Skeletal muscle tissue (tissue), 4 donors: ENCODE data around the gene ZNF622. TPM values are rescaled to one million over a fixed set of nuclear protein-coding genes. Genes with fewer than 3 reads are reported as not detected.

Experiments used
- H3K27ac ChIP-seq: one replicate; pipeline ENCODE4 v1.7.0; 2013; ENCODE audit warnings: mild to moderate bottlenecking, low read depth, low read length, inconsistent platforms
- H3K27me3 ChIP-seq, 3 donors: one replicate each; pipeline ENCODE4 v1.7.0; 2013; ENCODE audit warnings: low read length in 3 of 3; ENCODE audit not compliant: control insufficient read depth in 3 of 3, insufficient read depth in 3 of 3
- H3K36me3 ChIP-seq, 3 donors: one replicate each; pipeline ENCODE4 v1.7.0; 2013; ENCODE audit warnings: low read length in 3 of 3; ENCODE audit not compliant: control insufficient read depth in 3 of 3, insufficient read depth in 3 of 3
- H3K4me1 ChIP-seq, 3 donors: one replicate each; pipeline ENCODE4 v1.7.0; 2013; ENCODE audit warnings: low read length in 3 of 3, mild to moderate bottlenecking in 3 of 3; ENCODE audit not compliant: control insufficient read depth in 3 of 3, insufficient read depth in 3 of 3
- H3K4me3 ChIP-seq, 3 donors: one replicate each; pipeline ENCODE4 v1.7.0; 2013; ENCODE audit warnings: low read length in 3 of 3
- H3K9ac ChIP-seq, 3 donors: one replicate each; pipeline ENCODE4 v1.7.0; 2013; ENCODE audit warnings: low read length in 3 of 3, mild to moderate bottlenecking in 3 of 3, moderate library complexity in 2 of 3, low read depth in 1 of 3
- H3K9me3 ChIP-seq, 3 donors: one replicate each; pipeline ENCODE4 v1.7.0; 2013; ENCODE audit warnings: low read length in 3 of 3; ENCODE audit not compliant: control insufficient read depth in 3 of 3
- total RNA-seq: library from RNA; depleted of rRNA; stranded (reverse); fragments of >200 nt; gene quantifications from one replicate; pipeline ENCODE4 v1.2.3, GENCODE V29; 2014
- donor health status: Osteomylitis.

ZNF622 gene
- total RNA-seq, 1 donor from 2014 or later, result 28.2 TPM

GRCh38 chr5:16413166-16413860, 52.3 kb downstream of the ZNF622 start:
- Histone ChIP-seq H3K27ac (no peak overlapping the region), H3K4me1 (no peaks in the 10 kb centered on the region), H3K27me3 (peaks cover 0 to 3% (median 0%) of the 10 kb centered on the region in 3 donors), H3K9me3 (peaks cover 0 to 2% (median 0%) of the 10 kb centered on the region in 3 donors), H3K4me3 (no peak overlapping the region), H3K36me3 (no peaks in the 10 kb centered on the region), H3K9ac (no peak overlapping the region)

- Histone ChIP-seq H3K36me3 (no peaks in the 10 kb centered on the region), H3K27me3 (peaks cover 0 to 3% (median 0%) of the 10 kb centered on the region in 3 donors), H3K4me1 (no peaks in the 10 kb centered on the region), H3K9ac (no peak overlapping the region), H3K9me3 (peaks cover 0 to 2% (median 0%) of the 10 kb centered on the region in 3 donors), H3K27ac (no peak overlapping the region), H3K4me3 (no peak overlapping the region)
These were observed 53.0 kb downstream of the ZNF622 start for GRCh38 chr5:16412556-16412955.

- H3K27ac ChIP-seq, result no peak overlapping the region
- H3K9me3 ChIP-seq, result peaks cover 0 to 2% (median 0%) of the 10 kb centered on the region in 3 donors
- no peak overlapping the region for H3K4me3 ChIP-seq
- H3K9ac ChIP-seq, result no peak overlapping the region
- no peaks in the 10 kb centered on the region for H3K4me1 ChIP-seq
- peaks cover 0 to 3% (median 0%) of the 10 kb centered on the region in 3 donors for H3K27me3 ChIP-seq
- no peaks in the 10 kb centered on the region for H3K36me3 ChIP-seq
These were observed 53.7 kb downstream of the ZNF622 start for GRCh38 chr5:16411741-16412455.

GRCh38 chr5:16411235-16411634, 54.4 kb downstream of the ZNF622 start:
- Histone ChIP-seq H3K4me1 (no peaks in the 10 kb centered on the region), H3K4me3 (no peak overlapping the region), H3K36me3 (no peaks in the 10 kb centered on the region), H3K9me3 (peaks cover 0 to 2% (median 0%) of the 10 kb centered on the region in 3 donors), H3K27me3 (peaks cover 0 to 3% (median 0%) of the 10 kb centered on the region in 3 donors), H3K27ac (no peak overlapping the region), H3K9ac (no peak overlapping the region)

GRCh38 chr5:16410338-16410737, 55.3 kb downstream of the ZNF622 start:
- Histone ChIP-seq H3K9me3 (peaks cover 0 to 2% (median 0%) of the 10 kb centered on the region in 3 donors), H3K4me3 (no peak overlapping the region), H3K9ac (no peak overlapping the region), H3K27me3 (peaks cover 0 to 3% (median 0%) of the 10 kb centered on the region in 3 donors), H3K4me1 (no peaks in the 10 kb centered on the region), H3K36me3 (no peaks in the 10 kb centered on the region), H3K27ac (no peak overlapping the region)

- Histone ChIP-seq H3K9me3 (peaks cover 0 to 2% (median 0%) of the 10 kb centered on the region in 3 donors), H3K4me3 (no peak overlapping the region)
These were observed 59.0 kb downstream of the ZNF622 start for GRCh38 chr5:16406630-16407029.

GRCh38 chr5:16406023-16406422, 59.6 kb downstream of the ZNF622 start:
- Histone ChIP-seq H3K4me1 (no peaks in the 10 kb centered on the region), H3K4me3 (no peak overlapping the region), H3K9me3 (no peaks in the 10 kb centered on the region), H3K9ac (no peak overlapping the region), H3K27ac (no peak overlapping the region), H3K36me3 (no peaks in the 10 kb centered on the region), H3K27me3 (no peaks in the 10 kb centered on the region)

More at GRCh38 chr5:16406630-16407029, 59.0 kb downstream of the ZNF622 start:
- Histone ChIP-seq H3K27ac (no peak overlapping the region), H3K27me3 (no peaks in the 10 kb centered on the region), H3K36me3 (no peaks in the 10 kb centered on the region), H3K4me1 (no peaks in the 10 kb centered on the region), H3K9ac (no peak overlapping the region)

Other genes with a start within 250 kb of the ZNF622 start
- 61.1 TPM for gene RETREG1, start 151.2 kb upstream of the ZNF622 start, total RNA-seq